ENCODE measurements around the gene STXBP5.

GRCh38 chr6:147337921-147338320 is 133.7 kb downstream of the STXBP5 start:
- TF ChIP-seq POLR2A (IDR thresholded peaks at IDR 0.05; ENCODE audit: low read length), result no peak
- no peak for TF ChIP-seq GATA1 (IDR thresholded peaks at IDR 0.05; ENCODE audit: low read depth, low read length)
